ENCODE measurements around the gene PITPNC1. TPM values are rescaled to one million over a fixed set of nuclear protein-coding genes. Genes with fewer than 3 reads are reported as not detected.

PITPNC1 gene
- total RNA-seq, 1 experiment from 2014 or later = 35.5 TPM

GRCh38 chr17:67458203-67458602 is 81.1 kb downstream of the PITPNC1 start:
- no peak overlapping the region for H3K27ac ChIP-seq (ENCODE audit: low read depth, low read length, poor library complexity, severe bottlenecking)
- no peaks in the 10 kb centered on the region for H3K27me3 ChIP-seq (replicated peaks; ENCODE audit: insufficient read depth, low read depth, low read length, poor library complexity)
- no peak for TF ChIP-seq CTCF (conservative IDR thresholded peaks at IDR 0.05; ENCODE audit: low read depth, low read length)
- TF ChIP-seq EZH2 (IDR thresholded peaks at IDR 0.05; ENCODE audit: borderline replicate concordance, low read depth, low read length, poor library complexity, severe bottlenecking) = no peak
- BruUV-seq (replicated peaks) = no TSS peak
- H3K36me3 ChIP-seq (ENCODE audit: insufficient read depth, low read length, poor library complexity, severe bottlenecking) = peaks cover 3% of the 10 kb centered on the region
- CTCF ChIA-PET = no interaction called here
- DNase-seq (ENCODE audit: low spot score) = no peak
- peaks cover 7% of the 10 kb centered on the region for H3K9me3 ChIP-seq (ENCODE audit: low read depth, low read length, poor library complexity, severe bottlenecking)
- no peaks in the 10 kb centered on the region for H3K4me1 ChIP-seq (ENCODE audit: insufficient read depth, low read length, poor library complexity, severe bottlenecking)
- H3K4me3 ChIP-seq (ENCODE audit: low read depth, low read length, poor library complexity, severe bottlenecking) = no peak overlapping the region
- POLR2A ChIA-PET (ENCODE audit: low non-redundant PET) = no interaction called here
- intact Hi-C loops (cut with micrococcal nuclease; ENCODE audit: unreplicated experiment) = no loop called here

GRCh38 chr17:67459985-67460384 is 82.9 kb downstream of the PITPNC1 start:
- Histone ChIP-seq H3K4me1 (ENCODE audit: insufficient read depth, low read length, poor library complexity, severe bottlenecking) (no peaks in the 10 kb centered on the region), H3K4me3 (ENCODE audit: low read depth, low read length, poor library complexity, severe bottlenecking) (no peak overlapping the region), H3K27ac (ENCODE audit: low read depth, low read length, poor library complexity, severe bottlenecking) (no peak overlapping the region), H3K9me3 (ENCODE audit: low read depth, low read length, poor library complexity, severe bottlenecking) (peaks cover 7% of the 10 kb centered on the region), H3K36me3 (ENCODE audit: insufficient read depth, low read length, poor library complexity, severe bottlenecking) (peaks cover 3% of the 10 kb centered on the region), H3K27me3 (replicated peaks; ENCODE audit: insufficient read depth, low read depth, low read length, poor library complexity) (no peaks in the 10 kb centered on the region)
- intact Hi-C loops (cut with micrococcal nuclease; ENCODE audit: unreplicated experiment) = no loop called here
- ChIA-PET CTCF (no interaction called here), POLR2A (ENCODE audit: low non-redundant PET) (no interaction called here)
- no TSS peak for BruUV-seq (replicated peaks)
- no peak for DNase-seq (ENCODE audit: low spot score)
- TF ChIP-seq EZH2 (IDR thresholded peaks at IDR 0.05; ENCODE audit: borderline replicate concordance, low read depth, low read length, poor library complexity, severe bottlenecking) (no peak), CTCF (conservative IDR thresholded peaks at IDR 0.05; ENCODE audit: low read depth, low read length) (no peak)

DNA sequence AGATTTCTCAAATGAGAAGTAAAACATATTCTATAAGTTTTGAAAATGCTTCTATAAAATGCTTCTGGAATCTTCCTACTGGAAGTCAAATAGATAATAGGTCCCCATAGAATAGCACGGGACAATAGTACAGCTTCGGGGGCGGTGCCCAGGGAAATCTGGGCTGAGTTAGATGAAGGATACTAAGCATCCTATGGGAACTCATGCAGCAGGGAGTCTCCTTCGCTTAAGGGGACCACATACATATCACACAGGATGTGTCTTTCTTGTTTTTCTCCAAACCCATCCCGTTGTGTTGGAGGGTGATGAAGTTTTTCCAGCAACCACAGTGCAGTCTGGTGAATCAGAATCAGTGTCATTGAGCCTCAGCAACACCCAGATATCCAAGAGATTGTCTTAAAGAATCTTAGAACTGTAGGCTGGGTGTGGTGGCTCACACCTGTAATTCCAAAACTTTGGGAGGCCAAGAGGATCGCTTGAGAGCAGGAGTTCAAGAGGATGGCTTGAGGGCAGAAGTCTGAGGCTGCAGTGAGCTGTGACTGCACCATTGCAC is 84.2 kb downstream of the PITPNC1 start:
- ChIA-PET POLR2A (ENCODE audit: low non-redundant PET) (no interaction called here), CTCF (no interaction called here)
- TF ChIP-seq CTCF (conservative IDR thresholded peaks at IDR 0.05; ENCODE audit: low read depth, low read length) (no peak), EZH2 (IDR thresholded peaks at IDR 0.05; ENCODE audit: borderline replicate concordance, low read depth, low read length, poor library complexity, severe bottlenecking) (no peak)
- H3K27ac ChIP-seq (ENCODE audit: low read depth, low read length, poor library complexity, severe bottlenecking) = no peak overlapping the region
- no peaks in the 10 kb centered on the region for H3K27me3 ChIP-seq (replicated peaks; ENCODE audit: insufficient read depth, low read depth, low read length, poor library complexity)
- peaks cover 3% of the 10 kb centered on the region for H3K36me3 ChIP-seq (ENCODE audit: insufficient read depth, low read length, poor library complexity, severe bottlenecking)
- H3K4me3 ChIP-seq (ENCODE audit: low read depth, low read length, poor library complexity, severe bottlenecking) = no peak overlapping the region
- no peaks in the 10 kb centered on the region for H3K4me1 ChIP-seq (ENCODE audit: insufficient read depth, low read length, poor library complexity, severe bottlenecking)
- DNase-seq (ENCODE audit: low spot score) = no peak
- BruUV-seq (replicated peaks) = no TSS peak
- peaks cover 7% of the 10 kb centered on the region for H3K9me3 ChIP-seq (ENCODE audit: low read depth, low read length, poor library complexity, severe bottlenecking)
- intact Hi-C loops (cut with micrococcal nuclease; ENCODE audit: unreplicated experiment) = no loop called here

Measured in A673 (cell line).